ENCODE measurements around the gene FIGN. TPM values are rescaled to one million over a fixed set of nuclear protein-coding genes. Genes with fewer than 3 reads are reported as not detected.
A peak's percentile ranks its signal among the peaks of the same experiment; 100 is the strongest.

FIGN gene
- total and polyA plus RNA-seq, 2 of the 13 experiments (the other 11 are each of a cell fraction or from before 2014, with no cell fraction given) = 6.6 to 6.7 TPM

GRCh38 chr2:163610817-163611556 is 124.8 kb downstream of the FIGN start (continued):
- TF ChIP-seq STAG1 (CRISPR knock-in tag; IDR thresholded peaks at IDR 0.05) (peak; percentile 56), IRF1 (CRISPR knock-in tag; IDR thresholded peaks at IDR 0.05; ENCODE audit: low read depth) (no peak), ZNF704 (CRISPR knock-in tag; IDR thresholded peaks at IDR 0.05; ENCODE audit: borderline replicate concordance) (no peak), AGO2 (optimal IDR thresholded peaks at IDR 0.05; ENCODE audit: low read depth, low read length) (no peak), RAD21 (CRISPR knock-in tag; IDR thresholded peaks at IDR 0.05) (peak; percentile 41; the same call in 1 of the 2 replicates), SMC3 (IDR thresholded peaks at IDR 0.05; ENCODE audit: low read length) (peak; percentile 47; the same call in 1 of the 2 replicates), KMT2B (CRISPR knock-in tag; IDR thresholded peaks at IDR 0.05) (no peak)

GRCh38 chr2:163607630-163608029 is 128.2 kb downstream of the FIGN start:
- FAIRE-seq = no peak
- ChIA-PET POLR2A (no interaction called here), CTCF (ENCODE audit: low intra/inter-chr PET ratio, low total read pairs) (no interaction called here)
- no peak for DNase-seq (ENCODE audit: low spot score)
- Histone ChIP-seq H2AFZ (ENCODE audit: low read length) (no peak overlapping the region), H3K4me3 (replicated peaks in 1 of 3; ENCODE audit: insufficient read depth in 1 of 3, low read depth in 2 of 3, low read length in 3 of 3) (no peak overlapping the region), H3K9me3 (ENCODE audit: low read length) (no peaks in the 10 kb centered on the region), H3K27ac (ENCODE audit: extremely low read length, insufficient read depth, low read length) (no peak overlapping the region), H3K79me2 (ENCODE audit: insufficient read depth, low read length) (no peaks in the 10 kb centered on the region), H3K4me1 (ENCODE audit: insufficient read depth, low read length) (no peaks in the 10 kb centered on the region), H4K20me1 (ENCODE audit: insufficient read depth, low read length) (no peaks in the 10 kb centered on the region), H3K4me2 (ENCODE audit: low read depth, low read length) (no peak overlapping the region), H3K27me3 (ENCODE audit: control insufficient read depth in 1 of 2, insufficient read depth in 2 of 2, low read length in 2 of 2) (no peaks in the 10 kb centered on the region), H3K9ac (ENCODE audit: insufficient read depth, low read depth, low read length) (no peak overlapping the region), H3K36me3 (replicated peaks in 1 of 2; ENCODE audit: control insufficient read depth in 1 of 2, insufficient read depth in 2 of 2, low read length in 2 of 2) (peaks cover 11 to 19% of the 10 kb centered on the region in 2 experiments; a peak in 4 of 5 replicates)
- intact Hi-C loops (cut with micrococcal nuclease; ENCODE audit: unreplicated experiment) = no loop called here
- no TSS peak for BruUV-seq (replicated peaks)
- TF ChIP-seq NCOA5 (CRISPR knock-in tag; IDR thresholded peaks at IDR 0.05) = no peak
- no peak for TF ChIP-seq ZNF282 (IDR thresholded peaks at IDR 0.05; ENCODE audit: partially characterized antibody)
- no peak for TF ChIP-seq ATF7 (IDR thresholded peaks at IDR 0.05)
- TF ChIP-seq ATF7 (CRISPR knock-in tag; IDR thresholded peaks at IDR 0.05) = no peak
- no peak for TF ChIP-seq NR0B2 (CRISPR knock-in tag; IDR thresholded peaks at IDR 0.05)
- no peak for TF ChIP-seq AGO2 (optimal IDR thresholded peaks at IDR 0.05; ENCODE audit: low read depth, low read length)
- TF ChIP-seq FOXJ3 (CRISPR knock-in tag; IDR thresholded peaks at IDR 0.05; ENCODE audit: borderline replicate concordance) = no peak
- no peak for ATAC-seq
- in situ Hi-C loops (cut with HindIII; ENCODE audit: extremely low pct_ligation_motif_present, low pct_unique_long_range_greater_than_20kb) = no loop called here

All from HepG2 (cell line).